Measurements from ENCODE around the gene HECW1. TPM values are rescaled to one million over a fixed set of nuclear protein-coding genes. Genes with fewer than 3 reads are reported as not detected.

Gene HECW1
- total RNA-seq, 2 experiments from 2014 or later = not detected

DNA sequence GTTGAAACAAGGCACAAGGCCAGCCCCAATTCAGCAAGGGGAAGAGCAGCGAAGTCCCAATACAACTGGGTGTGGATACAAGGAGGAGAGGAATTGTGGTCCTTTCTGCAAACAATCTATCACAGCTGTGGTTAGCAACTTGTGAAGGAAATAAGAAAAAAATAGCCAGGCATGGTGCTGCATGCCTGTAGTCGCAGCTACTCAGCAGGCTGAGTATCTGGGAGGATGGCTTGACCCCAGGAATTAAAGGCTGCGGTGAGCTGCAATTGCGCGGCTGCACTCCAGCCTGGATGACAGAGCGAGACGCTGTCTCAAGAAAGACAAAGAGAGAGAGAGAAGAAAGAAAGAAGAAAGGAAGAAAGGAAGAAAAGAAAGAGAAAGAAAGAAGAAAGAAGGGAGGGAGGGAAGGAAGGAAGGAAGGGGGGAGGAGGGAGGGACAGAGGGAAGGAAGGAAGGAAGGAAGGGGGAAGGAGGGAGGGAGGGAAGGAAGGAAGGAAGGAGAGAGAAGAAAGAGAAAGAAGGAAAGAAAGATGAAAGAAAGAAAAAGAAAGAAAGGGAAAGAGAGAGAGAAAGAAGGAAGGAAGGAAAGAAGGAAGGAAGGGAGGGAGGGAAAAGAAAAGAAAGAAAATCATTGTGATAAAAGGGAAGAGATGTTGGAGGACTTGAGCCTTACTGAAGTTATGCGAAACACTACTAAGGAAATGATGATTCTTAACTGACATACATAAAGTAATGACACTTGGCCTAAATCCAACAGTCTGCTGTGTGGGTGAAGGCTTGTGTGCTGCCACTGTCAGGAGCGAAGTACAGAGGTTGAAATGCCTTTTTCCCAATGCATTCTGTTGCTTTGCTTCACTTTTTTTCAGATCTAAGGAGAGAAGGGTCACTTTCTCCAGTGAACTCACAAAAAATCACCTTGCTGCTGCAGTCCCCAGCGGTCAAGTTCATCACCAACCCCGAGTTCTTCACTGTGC, 353.4 kb downstream of the HECW1 start:
- intact Hi-C loops (cut with micrococcal nuclease) = no loop called here
- Mint-ChIP-seq H3K27me3 (ENCODE audit: low read depth) (no peaks in the 10 kb centered on the region), H3K9me3 (no peaks in the 10 kb centered on the region), H3K27ac (no peak overlapping the region), H3K36me3 (ENCODE audit: low read depth) (no peaks in the 10 kb centered on the region), H3K4me1 (ENCODE audit: low read depth) (peaks cover 7% of the 10 kb centered on the region), H3K4me3 (no peak overlapping the region)
- DNase-seq = no peak
- CTCF ChIA-PET = no interaction called here

DNA sequence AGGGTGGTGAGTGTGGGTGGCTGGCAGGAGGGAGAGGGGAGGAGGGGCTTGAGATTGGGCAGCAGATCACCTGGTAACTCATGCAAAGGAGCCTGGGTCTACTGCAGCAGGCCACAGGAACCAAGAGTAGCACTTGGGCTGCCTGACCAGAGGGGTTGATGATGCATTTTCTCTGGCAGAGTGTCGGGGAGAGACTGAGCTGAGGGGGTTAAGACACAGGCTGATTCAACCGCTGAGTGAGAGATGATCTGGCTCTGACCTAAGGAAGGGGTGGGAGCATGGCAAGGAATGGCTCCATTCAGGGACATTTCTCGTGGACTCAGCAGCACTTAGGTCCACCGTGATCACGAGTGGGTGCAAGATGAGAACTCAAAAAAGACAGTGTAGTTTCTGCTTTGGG, 355.0 kb downstream of the HECW1 start:
- intact Hi-C loops (cut with micrococcal nuclease) = no loop called here
- H3K4me3 Mint-ChIP-seq = no peak overlapping the region

DNA sequence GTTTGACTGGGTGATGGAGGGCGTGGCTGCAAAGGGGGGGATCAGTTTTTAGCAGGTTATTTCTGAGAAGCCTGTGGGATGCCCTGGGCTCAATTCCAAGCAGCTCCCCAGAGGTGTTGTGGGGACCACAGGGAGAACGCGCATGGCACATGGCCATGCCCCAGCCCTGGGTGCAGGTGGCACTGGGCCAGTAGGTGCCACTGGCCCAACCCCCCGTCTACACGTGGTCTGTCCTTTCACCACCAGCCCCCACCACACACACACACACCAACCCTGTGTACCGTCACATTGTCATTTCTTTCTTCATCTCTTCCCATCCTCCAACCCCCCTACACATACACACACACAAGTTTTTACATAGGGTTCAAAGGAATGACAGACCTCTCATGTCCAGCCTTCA, 355.4 kb downstream of the HECW1 start:
- peaks cover 7% of the 10 kb centered on the region for H3K4me1 Mint-ChIP-seq (ENCODE audit: low read depth)
- intact Hi-C loops (cut with micrococcal nuclease) = no loop called here
- DNase-seq = no peak
- no peak overlapping the region for H3K4me3 Mint-ChIP-seq
- CTCF ChIA-PET = no interaction called here
- no peaks in the 10 kb centered on the region for H3K36me3 Mint-ChIP-seq (ENCODE audit: low read depth)
- no peaks in the 10 kb centered on the region for H3K9me3 Mint-ChIP-seq
- no peaks in the 10 kb centered on the region for H3K27me3 Mint-ChIP-seq (ENCODE audit: low read depth)
- H3K27ac Mint-ChIP-seq = no peak overlapping the region

More for the DNA sequence above, 355.0 kb downstream of the HECW1 start:
- no peaks in the 10 kb centered on the region for H3K36me3 Mint-ChIP-seq (ENCODE audit: low read depth)
- no peak for DNase-seq
- no peaks in the 10 kb centered on the region for H3K9me3 Mint-ChIP-seq
- H3K27ac Mint-ChIP-seq = no peak overlapping the region
- H3K4me1 Mint-ChIP-seq (ENCODE audit: low read depth) = peaks cover 7% of the 10 kb centered on the region
- H3K27me3 Mint-ChIP-seq (ENCODE audit: low read depth) = no peaks in the 10 kb centered on the region
- CTCF ChIA-PET = no interaction called here

DNA sequence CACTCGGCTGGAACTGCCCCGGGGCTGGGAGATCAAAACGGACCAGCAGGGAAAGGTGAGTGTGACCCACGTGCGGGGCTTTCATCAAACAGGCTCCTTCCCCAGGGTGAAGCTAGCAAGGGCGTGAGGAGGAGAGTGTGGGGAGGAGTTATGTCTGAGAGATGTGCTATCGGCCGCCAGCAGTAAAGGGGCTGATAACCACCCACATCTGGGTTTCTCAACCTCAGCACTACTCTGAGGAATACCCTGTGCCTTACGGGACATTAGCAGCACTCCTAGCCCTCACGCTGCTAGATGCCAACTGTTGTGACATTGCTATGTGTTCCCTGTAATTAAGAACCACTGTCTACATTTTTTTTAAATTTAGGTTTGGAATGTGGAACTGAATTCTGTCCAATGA, 356.6 kb downstream of the HECW1 start:
- Mint-ChIP-seq H3K4me3 (no peak overlapping the region), H3K27me3 (ENCODE audit: low read depth) (no peaks in the 10 kb centered on the region), H3K4me1 (ENCODE audit: low read depth) (peaks cover 7% of the 10 kb centered on the region), H3K9me3 (no peaks in the 10 kb centered on the region), H3K27ac (no peak overlapping the region), H3K36me3 (ENCODE audit: low read depth) (no peaks in the 10 kb centered on the region)
- CTCF ChIA-PET = interaction anchor here (0.7 kb wide), 1 partner anchor 550 kb away, joined by 3 read pairs; no protein-coding TSS in a partner anchor
- DNase-seq = no peak
- intact Hi-C loops (cut with micrococcal nuclease) = no loop called here

DNA sequence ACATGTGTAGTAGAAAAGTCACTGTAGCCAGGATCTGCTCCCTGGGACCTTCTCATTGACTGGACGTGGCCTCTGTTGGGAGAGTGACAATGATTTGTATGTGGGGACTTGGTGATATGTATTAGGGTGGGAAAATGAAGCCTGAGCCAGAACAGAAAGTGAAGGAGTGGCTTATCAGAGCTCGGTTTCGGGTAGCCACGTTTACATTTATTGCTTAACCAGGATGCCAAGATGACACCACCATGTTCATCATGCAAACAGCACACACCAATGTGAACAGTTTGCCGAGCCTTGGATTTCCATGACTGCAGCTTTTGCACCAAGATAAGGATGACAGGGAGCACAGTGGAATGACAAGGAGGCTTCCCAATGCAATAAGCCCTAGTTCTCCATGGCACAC, 357.7 kb downstream of the HECW1 start:
- Mint-ChIP-seq H3K27ac (no peak overlapping the region), H3K36me3 (ENCODE audit: low read depth) (no peaks in the 10 kb centered on the region), H3K4me3 (no peak overlapping the region), H3K9me3 (no peaks in the 10 kb centered on the region), H3K4me1 (ENCODE audit: low read depth) (peaks cover 7% of the 10 kb centered on the region), H3K27me3 (ENCODE audit: low read depth) (no peaks in the 10 kb centered on the region)
- CTCF ChIA-PET = no interaction called here
- intact Hi-C loops (cut with micrococcal nuclease) = no loop called here
- DNase-seq = no peak

DNA sequence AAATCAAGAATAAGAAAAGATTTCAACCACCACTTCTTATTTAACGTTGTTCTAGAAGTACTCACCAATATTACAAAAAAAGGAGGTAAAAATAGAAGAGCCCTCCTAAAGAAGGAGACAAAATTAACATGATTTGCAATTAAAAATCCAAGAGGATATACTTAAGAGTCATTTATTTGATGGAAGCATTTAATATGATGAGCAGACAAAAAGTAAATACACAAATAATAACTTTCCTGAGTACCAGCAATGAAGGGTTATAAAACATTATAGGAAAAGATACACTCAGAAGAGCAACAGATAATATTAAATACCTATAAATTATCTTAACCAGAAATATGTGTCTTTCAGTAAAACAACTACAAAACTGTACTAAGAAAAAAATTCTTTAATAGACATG, 363.5 kb downstream of the HECW1 start:
- intact Hi-C loops (cut with micrococcal nuclease) = loop anchor here (5.0 kb wide), 1 partner anchor 1534 kb away; no protein-coding TSS in a partner anchor
- H3K9me3 Mint-ChIP-seq = no peaks in the 10 kb centered on the region
- CTCF ChIA-PET = no interaction called here

DNA sequence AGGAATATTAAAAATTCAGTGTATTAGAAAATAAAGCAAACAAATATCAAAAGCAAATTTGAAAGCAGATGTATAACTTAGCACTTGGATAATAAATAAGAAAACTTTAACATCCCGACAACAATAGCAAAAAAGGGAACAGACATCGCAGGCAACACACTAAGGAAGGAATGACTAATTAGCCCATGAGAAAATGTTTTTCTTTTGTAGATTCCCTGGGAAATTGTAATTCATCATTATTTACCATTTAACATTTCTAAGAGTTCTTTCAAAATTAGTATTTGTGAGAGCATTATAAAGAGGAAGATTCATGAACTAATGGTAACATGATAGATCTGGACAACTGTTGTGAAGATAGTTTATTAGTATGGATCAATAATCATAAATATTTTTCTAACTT, 364.4 kb downstream of the HECW1 start:
- intact Hi-C loops (cut with micrococcal nuclease) = loop anchor here (5.0 kb wide), 1 partner anchor 1535 kb away; no protein-coding TSS in a partner anchor
- H3K9me3 Mint-ChIP-seq = no peaks in the 10 kb centered on the region
- H3K27me3 Mint-ChIP-seq (ENCODE audit: low read depth) = no peaks in the 10 kb centered on the region
- no peaks in the 10 kb centered on the region for H3K4me1 Mint-ChIP-seq (ENCODE audit: low read depth)
- DNase-seq = no peak
- H3K4me3 Mint-ChIP-seq = no peak overlapping the region
- H3K36me3 Mint-ChIP-seq (ENCODE audit: low read depth) = no peaks in the 10 kb centered on the region
- no peak overlapping the region for H3K27ac Mint-ChIP-seq
- CTCF ChIA-PET = no interaction called here

More for the DNA sequence above, 363.5 kb downstream of the HECW1 start:
- Mint-ChIP-seq H3K27me3 (ENCODE audit: low read depth) (no peaks in the 10 kb centered on the region), H3K4me1 (ENCODE audit: low read depth) (no peaks in the 10 kb centered on the region), H3K27ac (no peak overlapping the region), H3K36me3 (ENCODE audit: low read depth) (no peaks in the 10 kb centered on the region), H3K4me3 (no peak overlapping the region)
- DNase-seq = no peak

DNA sequence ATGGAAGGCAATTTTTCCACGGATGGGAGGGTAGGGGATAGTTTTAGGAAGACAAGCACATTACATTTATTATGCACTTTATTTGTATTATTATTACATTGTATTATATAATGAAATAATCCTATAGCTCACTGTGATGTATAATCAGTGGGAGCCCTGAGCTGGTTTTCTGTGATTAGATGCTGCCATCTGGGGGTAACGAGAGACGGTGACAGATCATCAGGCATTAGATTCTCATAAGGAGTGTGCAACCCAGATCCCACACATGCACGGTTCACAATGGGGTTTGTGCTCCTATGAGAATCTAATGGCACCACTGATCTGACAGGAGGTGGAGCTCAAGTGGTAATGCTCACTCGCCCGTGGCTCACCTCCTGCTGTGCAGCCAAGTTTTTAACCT, 366.6 kb downstream of the HECW1 start:
- no peaks in the 10 kb centered on the region for H3K36me3 Mint-ChIP-seq (ENCODE audit: low read depth)
- intact Hi-C loops (cut with micrococcal nuclease) = loop anchor here (5.0 kb wide), 1 partner anchor 1537 kb away; no protein-coding TSS in a partner anchor
- CTCF ChIA-PET = interaction anchor here (0.8 to 1.6 kb wide), 4 partner anchors 17 to 242 kb away, joined by 3 read pairs; partner anchors contain the start of gene STK17A

DNA sequence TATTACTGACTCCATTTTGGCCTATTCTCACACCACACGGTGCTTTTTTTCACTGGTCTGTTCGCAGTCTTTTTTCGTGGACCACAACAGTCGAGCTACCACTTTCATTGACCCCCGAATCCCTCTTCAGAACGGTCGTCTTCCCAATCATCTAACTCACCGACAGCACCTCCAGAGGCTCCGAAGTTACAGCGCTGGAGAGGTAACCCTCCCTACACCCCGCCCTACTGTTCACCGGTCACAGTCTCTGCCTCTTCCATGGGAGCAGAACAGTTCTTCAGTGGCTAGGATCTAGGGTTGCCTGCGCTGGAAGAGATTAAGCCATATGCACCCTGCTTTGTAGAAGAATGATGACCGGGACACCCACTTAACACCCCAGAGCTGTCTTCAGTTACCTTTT, 367.1 kb downstream of the HECW1 start:
- H3K27ac Mint-ChIP-seq = no peak overlapping the region
- no peaks in the 10 kb centered on the region for H3K9me3 Mint-ChIP-seq
- no peak overlapping the region for H3K4me3 Mint-ChIP-seq
- intact Hi-C loops (cut with micrococcal nuclease) = loop anchor here (5.0 kb wide), 1 partner anchor 1537 kb away; no protein-coding TSS in a partner anchor
- H3K4me1 Mint-ChIP-seq (ENCODE audit: low read depth) = no peaks in the 10 kb centered on the region
- CTCF ChIA-PET = interaction anchor here (1.0 to 1.6 kb wide), 3 partner anchors 18 to 103 kb away, joined by 3 read pairs; partner anchors contain the start of gene STK17A
- no peak for DNase-seq
- no peaks in the 10 kb centered on the region for H3K36me3 Mint-ChIP-seq (ENCODE audit: low read depth)
- H3K27me3 Mint-ChIP-seq (ENCODE audit: low read depth) = no peaks in the 10 kb centered on the region

More for the DNA sequence above, 366.6 kb downstream of the HECW1 start:
- Mint-ChIP-seq H3K27ac (no peak overlapping the region), H3K4me3 (no peak overlapping the region), H3K4me1 (ENCODE audit: low read depth) (no peaks in the 10 kb centered on the region), H3K27me3 (ENCODE audit: low read depth) (no peaks in the 10 kb centered on the region), H3K9me3 (no peaks in the 10 kb centered on the region)
- DNase-seq = peak; percentile 10

DNA sequence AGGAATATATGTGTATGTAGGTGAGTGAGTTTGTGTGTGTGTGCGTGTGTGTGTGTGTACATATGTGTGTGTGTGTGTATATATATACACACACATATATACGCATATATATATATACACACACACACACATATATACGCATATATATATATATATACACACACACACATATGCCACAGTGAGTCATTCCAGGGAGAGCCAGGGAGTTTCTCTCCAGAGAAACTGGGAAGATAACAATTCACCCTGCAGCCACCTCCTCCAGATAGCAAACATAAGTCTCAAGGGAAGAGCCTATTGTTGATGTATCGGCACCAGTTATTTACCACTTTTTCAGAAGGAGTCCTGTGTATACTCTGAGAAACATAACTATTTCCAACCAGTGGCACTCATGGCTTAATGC, 368.1 kb downstream of the HECW1 start:
- intact Hi-C loops (cut with micrococcal nuclease) = no loop called here
- Mint-ChIP-seq H3K27ac (no peak overlapping the region), H3K4me1 (ENCODE audit: low read depth) (no peaks in the 10 kb centered on the region), H3K27me3 (ENCODE audit: low read depth) (peaks cover 2% of the 10 kb centered on the region), H3K9me3 (no peaks in the 10 kb centered on the region), H3K36me3 (ENCODE audit: low read depth) (no peaks in the 10 kb centered on the region), H3K4me3 (no peak overlapping the region)
- CTCF ChIA-PET = interaction anchor here (0.7 to 1.6 kb wide), 2 partner anchors 36 to 395 kb away, joined by 3 read pairs; no protein-coding TSS in a partner anchor
- DNase-seq = no peak

DNA sequence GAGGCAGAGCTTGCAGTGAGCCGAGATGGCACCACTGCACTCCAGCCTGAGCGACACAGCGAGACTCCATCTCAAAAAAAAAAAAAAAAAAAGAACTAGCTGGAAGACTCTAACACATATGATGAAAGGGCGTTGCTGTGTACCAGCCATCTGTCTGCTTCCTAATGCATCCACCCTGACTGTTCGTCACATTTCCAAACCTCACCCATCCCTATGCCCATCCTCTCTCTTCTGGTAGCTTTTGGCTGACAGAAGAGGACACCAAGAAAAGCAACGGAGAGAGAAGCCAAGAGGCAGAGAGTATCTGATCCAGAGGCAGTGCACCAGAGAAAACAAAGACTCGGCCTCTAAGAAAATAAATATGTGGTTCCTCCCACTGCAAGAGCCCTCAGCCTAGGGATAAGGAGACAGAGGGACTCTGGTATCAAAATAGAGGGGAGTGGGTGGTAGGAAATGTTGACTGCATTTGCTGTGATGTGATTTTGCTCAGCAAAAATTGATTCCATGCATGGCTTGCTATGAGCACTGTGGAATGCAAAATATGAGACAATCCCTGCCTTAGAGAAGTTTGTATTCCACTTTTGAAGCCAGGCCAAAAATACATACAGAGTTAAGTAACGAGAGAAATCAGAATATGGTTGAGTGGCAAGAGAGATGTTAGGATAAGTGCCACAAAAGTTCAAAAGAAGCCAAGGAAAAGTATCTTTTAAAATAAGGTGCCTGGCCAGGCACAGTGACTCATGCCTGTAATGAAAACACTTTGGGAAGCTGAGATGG, 369.6 kb downstream of the HECW1 start:
- DNase-seq = no peak
- CTCF ChIA-PET = no interaction called here
- Mint-ChIP-seq H3K36me3 (ENCODE audit: low read depth) (no peaks in the 10 kb centered on the region), H3K4me1 (ENCODE audit: low read depth) (no peaks in the 10 kb centered on the region), H3K4me3 (no peak overlapping the region), H3K9me3 (no peaks in the 10 kb centered on the region), H3K27ac (no peak overlapping the region), H3K27me3 (ENCODE audit: low read depth) (peaks cover 2% of the 10 kb centered on the region)
- intact Hi-C loops (cut with micrococcal nuclease) = no loop called here

DNA sequence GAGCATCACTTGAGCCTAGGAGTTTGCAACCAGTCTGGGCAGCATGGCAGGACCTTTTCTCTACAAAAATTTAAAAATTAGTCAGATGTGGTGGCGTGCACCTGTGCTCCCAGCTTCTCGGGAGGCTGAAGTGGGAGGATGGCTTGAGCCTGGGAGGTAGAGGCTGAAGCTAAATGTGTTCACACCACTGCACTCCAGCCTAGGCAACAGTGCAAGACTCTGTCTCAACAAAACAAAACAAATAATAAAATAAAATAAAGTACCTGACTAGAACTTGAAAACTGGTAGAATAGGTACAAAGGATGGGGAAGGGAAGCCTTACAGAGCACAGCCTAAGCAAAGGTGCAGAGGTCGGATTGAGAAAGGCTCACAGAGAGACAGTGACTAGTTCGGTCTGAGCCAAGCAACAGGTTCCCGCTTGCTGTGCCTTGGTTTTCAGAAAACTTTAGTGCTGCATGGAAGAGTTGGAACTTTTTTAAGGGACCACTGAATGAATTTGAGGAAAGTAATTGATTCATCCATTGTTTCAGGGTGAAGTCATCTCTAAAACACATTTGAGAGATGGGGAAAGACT, 370.3 kb downstream of the HECW1 start:
- no peak overlapping the region for H3K4me3 Mint-ChIP-seq
- CTCF ChIA-PET = no interaction called here
- H3K27me3 Mint-ChIP-seq (ENCODE audit: low read depth) = peaks cover 2% of the 10 kb centered on the region
- no peak overlapping the region for H3K27ac Mint-ChIP-seq
- intact Hi-C loops (cut with micrococcal nuclease) = no loop called here
- DNase-seq = no peak
- no peaks in the 10 kb centered on the region for H3K36me3 Mint-ChIP-seq (ENCODE audit: low read depth)
- no peaks in the 10 kb centered on the region for H3K4me1 Mint-ChIP-seq (ENCODE audit: low read depth)
- H3K9me3 Mint-ChIP-seq = no peaks in the 10 kb centered on the region

Measured in activated naive CD4-positive, alpha-beta T cell treated with anti-CD3 and anti-CD28 coated beads for 36 hours (primary cell).